ENCODE measurements around the gene ALDH3A2. TPM values are rescaled to one million over a fixed set of nuclear protein-coding genes. Genes with fewer than 3 reads are reported as not detected.
A peak's percentile ranks its signal among the peaks of the same experiment; 100 is the strongest.
"Not testable (repeated sequence)": the region's sequence is repeated elsewhere in the genome, so short reads cannot be mapped to it uniquely, and the experiment has no call there.

ALDH3A2 gene
- total and polyA plus RNA-seq, 3 experiments from 2014 or later: 21.7 to 26.3 (median 24.7) TPM

DNA sequence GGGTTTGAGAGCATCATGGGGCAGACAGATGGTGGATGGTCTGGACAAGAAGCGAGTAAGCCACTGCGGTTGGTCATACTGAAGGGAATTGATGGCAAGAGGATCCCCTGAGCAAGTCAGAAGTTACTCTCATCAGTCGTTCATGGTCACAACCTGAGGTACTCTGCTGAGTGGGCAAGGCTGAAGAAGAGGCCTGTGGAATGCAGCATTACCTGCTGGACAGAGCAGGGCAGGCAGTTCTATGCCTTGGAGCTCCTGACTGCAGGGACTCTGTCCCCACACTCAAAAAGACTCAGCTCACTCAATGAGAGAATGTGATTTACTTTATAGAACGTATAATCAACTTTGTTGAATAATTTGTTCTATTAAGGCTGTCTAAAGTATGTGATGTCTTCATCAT is 28.3 kb downstream of the ALDH3A2 start:
- no peak overlapping the region for H3K27ac Mint-ChIP-seq
- DNase-seq: no peak

DNA sequence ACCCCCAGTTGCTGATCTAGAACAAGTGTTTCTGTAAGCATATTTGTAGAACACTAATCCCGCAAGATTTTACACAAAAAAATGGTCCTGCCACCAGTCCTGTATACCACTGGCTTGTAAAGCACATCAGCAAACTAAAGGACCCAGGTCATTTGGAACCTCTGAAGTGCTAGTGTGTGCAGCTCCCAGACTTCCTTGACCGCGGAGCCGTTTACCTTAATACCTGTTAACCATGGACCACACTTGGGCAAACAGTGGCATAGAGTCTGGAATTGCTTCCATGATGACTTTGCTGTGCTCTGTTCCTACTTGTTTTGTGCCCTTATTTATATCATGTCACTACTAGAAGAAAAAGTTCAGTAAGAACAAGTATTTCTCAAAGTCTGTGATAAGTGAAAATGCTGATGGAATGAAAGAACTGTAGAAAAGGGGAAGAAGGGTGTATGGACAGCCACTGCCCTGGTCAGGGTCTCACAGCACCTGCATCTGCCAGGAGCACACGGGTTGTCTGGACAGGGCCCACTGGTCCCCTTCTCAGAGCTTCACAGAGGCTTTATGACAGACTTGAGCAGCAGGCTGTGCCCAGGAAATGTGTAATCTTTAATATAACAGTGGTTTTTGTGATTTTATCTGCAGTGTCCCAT is 29.3 kb downstream of the ALDH3A2 start:
- H3K27ac ChIP-seq (ENCODE audit: low read depth, low read length): no peak overlapping the region
- CTCF ChIA-PET: no interaction called here
- no peak overlapping the region for H3K4me3 ChIP-seq (ENCODE audit: low read length)
- H3K4me1 ChIP-seq (ENCODE audit: insufficient read depth, low read length): no peaks in the 10 kb centered on the region
- peaks cover 0 to 28% (median 11%) of the 10 kb centered on the region in 3 donors for H3K36me3 Mint-ChIP-seq
- peak overlapping the region in 1 of 8 donors; percentile 70 for H3K27ac Mint-ChIP-seq
- H3K36me3 ChIP-seq (ENCODE audit: insufficient read depth, low read length): no peaks in the 10 kb centered on the region
- H3K4me3 Mint-ChIP-seq: no peak overlapping the region
- H3K27me3 Mint-ChIP-seq: no peaks in the 10 kb centered on the region
- no peaks in the 10 kb centered on the region for H3K27me3 ChIP-seq (ENCODE audit: insufficient read depth, low read length, poor library complexity, severe bottlenecking)
- no peak for DNase-seq
- no peaks in the 10 kb centered on the region for H3K4me1 Mint-ChIP-seq
- H3K9me3 Mint-ChIP-seq: no peaks in the 10 kb centered on the region
- no peaks in the 10 kb centered on the region for H3K9me3 ChIP-seq (ENCODE audit: low read length)
- POLR2A ChIA-PET: no interaction called here

More for the DNA sequence above, 28.3 kb downstream of the ALDH3A2 start:
- Mint-ChIP-seq H3K4me1 (no peaks in the 10 kb centered on the region), H3K4me3 (no peak overlapping the region), H3K27me3 (no peaks in the 10 kb centered on the region), H3K36me3 (peaks cover 0 to 35% (median 11%) of the 10 kb centered on the region in 3 donors), H3K9me3 (no peaks in the 10 kb centered on the region)
- H3K27ac ChIP-seq (ENCODE audit: low read depth, low read length): no peak overlapping the region
- no peaks in the 10 kb centered on the region for H3K27me3 ChIP-seq (ENCODE audit: insufficient read depth, low read length, poor library complexity, severe bottlenecking)
- H3K4me1 ChIP-seq (ENCODE audit: insufficient read depth, low read length): no peaks in the 10 kb centered on the region
- H3K36me3 ChIP-seq (ENCODE audit: insufficient read depth, low read length): no peaks in the 10 kb centered on the region
- POLR2A ChIA-PET: no interaction called here
- CTCF ChIA-PET: no interaction called here
- H3K9me3 ChIP-seq (ENCODE audit: low read length): no peaks in the 10 kb centered on the region
- H3K4me3 ChIP-seq (ENCODE audit: low read length): no peak overlapping the region

DNA sequence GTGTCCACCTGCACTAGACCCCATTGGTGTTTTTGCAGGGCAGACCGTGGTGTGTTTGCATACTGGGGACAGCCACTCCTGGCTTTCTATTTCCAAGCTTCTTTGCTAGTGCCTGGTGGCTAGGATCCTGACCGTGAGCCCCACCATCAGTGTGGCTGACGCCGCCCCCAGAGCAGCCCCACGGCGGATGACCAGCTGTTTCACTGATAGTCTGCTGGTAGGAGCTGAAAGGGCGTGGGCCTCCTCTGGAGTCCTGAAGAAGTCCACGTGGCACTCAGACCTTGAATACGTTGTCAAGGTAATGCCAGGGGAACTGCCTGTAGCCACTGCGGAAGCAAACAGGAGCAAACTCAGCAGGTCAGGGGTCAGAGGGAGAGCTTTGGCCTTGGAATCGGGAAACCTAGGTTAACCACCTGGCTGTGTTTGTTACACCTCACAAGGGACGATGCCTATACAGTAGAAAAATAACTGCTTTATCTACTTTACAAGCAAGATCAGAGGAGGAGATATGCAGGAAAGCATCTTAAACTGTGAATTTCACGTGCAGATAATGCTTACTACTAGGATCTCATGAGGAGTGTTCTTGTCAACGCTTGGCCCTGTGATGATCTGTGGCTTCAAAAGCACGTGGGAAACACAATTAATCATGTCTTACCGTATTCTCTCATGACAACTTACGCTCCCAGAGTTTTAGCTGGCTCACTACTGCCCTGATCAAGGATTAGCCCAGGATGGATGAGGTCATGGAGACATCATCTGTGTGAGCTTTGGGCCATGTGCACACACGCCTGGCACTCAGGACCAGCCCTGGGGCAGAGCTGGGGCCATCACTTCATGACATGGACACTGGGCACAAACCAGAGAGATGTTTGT is 30.3 kb downstream of the ALDH3A2 start:
- ChIA-PET POLR2A (no interaction called here), CTCF (no interaction called here)
- no peak overlapping the region for H3K4me3 ChIP-seq (ENCODE audit: low read length)
- H3K36me3 ChIP-seq (ENCODE audit: insufficient read depth, low read length): no peaks in the 10 kb centered on the region
- no peak overlapping the region for H3K4me3 Mint-ChIP-seq
- no peaks in the 10 kb centered on the region for H3K9me3 Mint-ChIP-seq
- H3K27me3 ChIP-seq (ENCODE audit: insufficient read depth, low read length, poor library complexity, severe bottlenecking): no peaks in the 10 kb centered on the region
- no peak overlapping the region for H3K27ac ChIP-seq (ENCODE audit: low read depth, low read length)
- no peak for DNase-seq
- no peaks in the 10 kb centered on the region for H3K9me3 ChIP-seq (ENCODE audit: low read length)
- no peaks in the 10 kb centered on the region for H3K4me1 Mint-ChIP-seq
- no peak overlapping the region for H3K27ac Mint-ChIP-seq
- no peaks in the 10 kb centered on the region for H3K4me1 ChIP-seq (ENCODE audit: insufficient read depth, low read length)
- H3K36me3 Mint-ChIP-seq: peaks cover 0 to 23% (median 11%) of the 10 kb centered on the region in 3 donors
- no peaks in the 10 kb centered on the region for H3K27me3 Mint-ChIP-seq

GRCh38 chr17:19683117-19683516 is 34.6 kb downstream of the ALDH3A2 start:
- Mint-ChIP-seq H3K4me3 (no peak overlapping the region), H3K36me3 (peaks cover 0 to 6% (median 0%) of the 10 kb centered on the region in 3 donors), H3K27me3 (peaks cover 0 to 1% of the 10 kb centered on the region in 2 donors), H3K9me3 (no peaks in the 10 kb centered on the region), H3K27ac (no peak overlapping the region), H3K4me1 (no peaks in the 10 kb centered on the region)
- Histone ChIP-seq H3K27ac (ENCODE audit: low read depth, low read length) (no peak overlapping the region), H3K4me1 (ENCODE audit: insufficient read depth, low read length) (no peaks in the 10 kb centered on the region), H3K9me3 (ENCODE audit: low read length) (no peaks in the 10 kb centered on the region), H3K36me3 (ENCODE audit: insufficient read depth, low read length) (no peaks in the 10 kb centered on the region), H3K4me3 (ENCODE audit: low read length) (no peak overlapping the region), H3K27me3 (ENCODE audit: insufficient read depth, low read length, poor library complexity, severe bottlenecking) (no peaks in the 10 kb centered on the region)
- ChIA-PET CTCF (no interaction called here), POLR2A (no interaction called here)
- DNase-seq: no peak

GRCh38 chr17:19684909-19685580 is 36.5 kb downstream of the ALDH3A2 start:
- H3K4me1 ChIP-seq (ENCODE audit: insufficient read depth, low read length); H3K27me3 ChIP-seq (ENCODE audit: insufficient read depth, low read length, poor library complexity, severe bottlenecking); H3K9me3 ChIP-seq (ENCODE audit: low read length); POLR2A ChIA-PET; H3K9me3 Mint-ChIP-seq; H3K27ac ChIP-seq (ENCODE audit: low read depth, low read length); H3K27me3 Mint-ChIP-seq; H3K4me3 Mint-ChIP-seq; H3K4me3 ChIP-seq (ENCODE audit: low read length); H3K36me3 ChIP-seq (ENCODE audit: insufficient read depth, low read length); H3K27ac Mint-ChIP-seq; H3K36me3 Mint-ChIP-seq; DNase-seq; H3K4me1 Mint-ChIP-seq: not testable (repeated sequence)
- CTCF ChIA-PET: interaction anchor here (0.6 to 1.3 kb wide), 2 partner anchors 24 to 137 kb away, joined by 3 read pairs; no protein-coding TSS in a partner anchor

GRCh38 chr17:19686400-19687090 is 38.0 kb downstream of the ALDH3A2 start:
- H3K9me3 Mint-ChIP-seq: no peaks in the 10 kb centered on the region
- DNase-seq: no peak
- no peak overlapping the region for H3K4me3 ChIP-seq (ENCODE audit: low read length)
- H3K27ac Mint-ChIP-seq: no peak overlapping the region
- H3K27me3 ChIP-seq (ENCODE audit: insufficient read depth, low read length, poor library complexity, severe bottlenecking): no peaks in the 10 kb centered on the region
- CTCF ChIA-PET: no interaction called here
- H3K4me3 Mint-ChIP-seq: no peak overlapping the region
- H3K36me3 ChIP-seq (ENCODE audit: insufficient read depth, low read length): no peaks in the 10 kb centered on the region
- peaks cover 0 to 7% of the 10 kb centered on the region in 2 donors for H3K27me3 Mint-ChIP-seq
- POLR2A ChIA-PET: no interaction called here
- no peaks in the 10 kb centered on the region for H3K9me3 ChIP-seq (ENCODE audit: low read length)
- H3K4me1 ChIP-seq (ENCODE audit: insufficient read depth, low read length): no peaks in the 10 kb centered on the region
- no peak overlapping the region for H3K27ac ChIP-seq (ENCODE audit: low read depth, low read length)
- H3K4me1 Mint-ChIP-seq: no peaks in the 10 kb centered on the region
- peaks cover 0 to 2% (median 0%) of the 10 kb centered on the region in 3 donors for H3K36me3 Mint-ChIP-seq

GRCh38 chr17:19702217-19702641 is 53.7 kb downstream of the ALDH3A2 start:
- Mint-ChIP-seq H3K27me3 (peaks cover 0 to 2% of the 10 kb centered on the region in 2 donors), H3K36me3 (no peaks in the 10 kb centered on the region), H3K4me3 (no peak overlapping the region), H3K9me3 (no peaks in the 10 kb centered on the region), H3K27ac (peak overlapping the region in 1 of 8 donors; percentile 6), H3K4me1 (no peaks in the 10 kb centered on the region)
- DNase-seq: no peak
- H3K4me3 ChIP-seq (ENCODE audit: low read length): no peak overlapping the region
- H3K9me3 ChIP-seq (ENCODE audit: low read length): no peaks in the 10 kb centered on the region
- ChIA-PET CTCF (no interaction called here), POLR2A (no interaction called here)
- H3K36me3 ChIP-seq (ENCODE audit: insufficient read depth, low read length): no peaks in the 10 kb centered on the region
- H3K4me1 ChIP-seq (ENCODE audit: insufficient read depth, low read length): no peaks in the 10 kb centered on the region
- H3K27ac ChIP-seq (ENCODE audit: low read depth, low read length): no peak overlapping the region
- no peaks in the 10 kb centered on the region for H3K27me3 ChIP-seq (ENCODE audit: insufficient read depth, low read length, poor library complexity, severe bottlenecking)
